ENCODE results near the gene TUBB4A.

The TUBB4A gene

DNA sequence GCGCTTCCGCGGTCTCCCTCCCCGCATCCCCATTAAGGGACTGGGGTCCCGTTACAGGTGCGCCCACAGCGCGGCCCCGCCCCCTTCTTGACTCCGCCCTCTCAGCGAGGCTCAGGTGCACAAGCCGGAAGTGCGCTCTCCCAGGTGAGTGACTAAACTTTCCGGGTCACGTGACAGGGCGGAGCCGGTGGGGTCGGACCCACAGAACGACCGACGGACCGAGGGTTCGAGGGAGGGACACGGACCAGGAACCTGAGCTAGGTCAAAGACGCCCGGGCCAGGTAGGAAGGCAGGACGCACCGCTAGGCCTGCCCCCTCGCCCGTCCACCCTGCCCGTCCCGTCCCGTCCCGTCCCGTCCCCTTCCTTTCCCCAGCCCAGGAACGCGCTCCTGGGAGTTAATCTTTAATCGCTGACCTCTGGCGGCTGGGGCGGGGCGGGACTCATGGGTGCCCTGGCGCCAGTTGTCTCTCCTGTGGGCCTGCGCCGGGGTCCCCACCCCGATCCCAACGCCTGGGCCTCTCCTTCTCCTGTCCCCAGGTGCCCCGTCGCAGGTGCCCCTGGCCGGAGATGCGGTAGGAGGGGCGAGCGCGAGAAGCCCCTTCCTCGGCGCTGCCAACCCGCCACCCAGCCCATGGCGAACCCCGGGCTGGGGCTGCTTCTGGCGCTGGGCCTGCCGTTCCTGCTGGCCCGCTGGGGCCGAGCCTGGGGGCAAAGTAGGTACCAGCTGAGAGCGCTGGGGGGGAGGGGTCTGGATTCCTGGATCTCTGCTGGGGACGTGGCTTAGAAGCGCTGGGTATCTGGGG is 37.8 kb downstream of the TUBB4A start, which contains the start of gene CRB3:
CRB3 (plus strand) TSS at position 202 of the 804 bp plus-strand sequence; CDS start at position 633, 431 bp downstream.
- Histone ChIP-seq H3K4me1 (ENCODE audit: control insufficient read depth, insufficient read depth, low read length) (no peaks in the 10 kb centered on the region), H3K9ac (ENCODE audit: low read length in 2 of 2) (no peak within 1 kb of the TSS), H3K9me3 (ENCODE audit: control insufficient read depth in 2 of 2, low read length in 2 of 2) (no peaks in the 10 kb centered on the region), H3K27ac (ENCODE audit: low read length) (no peak within 1 kb of the TSS), H3K36me3 (ENCODE audit: control insufficient read depth in 2 of 2, insufficient read depth in 2 of 2, low read length in 2 of 2) (no peaks in the 10 kb centered on the region), H3K27me3 (ENCODE audit: control insufficient read depth in 1 of 2, insufficient read depth in 2 of 2, low read length in 2 of 2) (peaks cover 11 to 22% of the 10 kb centered on the region in 2 donors), H3K4me3 (ENCODE audit: low read length in 2 of 2) (no peak within 1 kb of the TSS)

GRCh38 chr19:6460099-6460884 is 41.8 kb downstream of the TUBB4A start:
- H3K9ac ChIP-seq (ENCODE audit: low read length in 2 of 2) = peak overlapping the region; percentile 68
- H3K27me3 ChIP-seq (ENCODE audit: control insufficient read depth in 1 of 2, insufficient read depth in 2 of 2, low read length in 2 of 2) = peaks cover 8 to 21% of the 10 kb centered on the region in 2 donors
- H3K27ac ChIP-seq (ENCODE audit: low read length) = peak overlapping the region; percentile 49
- peaks cover 14% of the 10 kb centered on the region for H3K4me1 ChIP-seq (ENCODE audit: control insufficient read depth, insufficient read depth, low read length)
- no peaks in the 10 kb centered on the region for H3K9me3 ChIP-seq (ENCODE audit: control insufficient read depth in 2 of 2, low read length in 2 of 2)
- H3K36me3 ChIP-seq (ENCODE audit: control insufficient read depth in 2 of 2, insufficient read depth in 2 of 2, low read length in 2 of 2) = peaks cover 7 to 9% of the 10 kb centered on the region in 2 donors
- peak overlapping the region; percentile 83 to 88 for H3K4me3 ChIP-seq (ENCODE audit: low read length in 2 of 2)

DNA sequence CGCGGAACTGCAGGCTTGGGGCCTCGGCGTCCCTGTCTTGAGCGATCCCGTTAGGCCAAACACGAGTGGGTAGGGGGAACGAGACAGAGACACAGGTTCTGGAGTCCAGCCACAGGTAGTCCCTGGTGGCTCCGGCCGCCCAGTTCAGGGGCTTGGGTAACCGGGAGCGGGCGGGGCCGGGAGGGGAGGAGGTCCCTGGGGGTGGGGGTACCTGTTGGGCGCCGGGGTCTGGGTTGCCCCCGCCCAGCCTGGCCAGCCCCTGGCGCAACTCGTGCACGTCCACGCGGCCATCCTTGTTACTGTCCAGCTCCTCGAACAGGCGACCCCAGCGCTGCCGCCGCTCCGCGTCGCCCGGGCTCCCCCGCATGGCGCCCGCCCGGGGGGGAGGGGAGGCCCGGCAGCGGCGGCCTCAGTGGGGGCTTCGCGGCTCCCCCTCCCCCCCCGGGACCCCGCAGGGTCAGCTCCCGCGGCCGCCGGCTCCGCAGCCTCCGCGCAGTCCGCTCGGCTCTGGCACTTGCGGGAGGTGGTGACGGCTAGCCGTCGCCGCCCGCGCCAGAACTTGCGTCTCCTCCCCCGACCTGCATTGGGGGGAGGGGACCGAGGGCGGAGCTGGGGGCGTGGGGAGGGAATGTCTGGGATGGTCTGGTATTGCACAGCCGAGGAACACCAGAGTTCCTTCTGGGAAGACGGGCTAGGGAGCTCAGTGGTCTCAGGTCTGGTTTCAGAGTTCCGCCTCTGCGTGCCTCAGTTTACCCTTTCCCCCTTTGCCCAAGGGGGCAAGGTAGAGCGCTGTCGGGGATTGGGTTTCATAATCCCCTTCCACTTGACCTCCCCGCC is 42.6 kb downstream of the TUBB4A start, which contains the start of gene SLC25A23:
SLC25A23 (minus strand) TSS at position 531 of the 837 bp plus-strand sequence; CDS start at position 367, 164 bp downstream.
- Histone ChIP-seq H3K27ac (ENCODE audit: low read length) (peak within 1 kb of the TSS; percentile 64), H3K9ac (ENCODE audit: low read length in 2 of 2) (peak within 1 kb of the TSS; percentile 68), H3K4me1 (ENCODE audit: control insufficient read depth, insufficient read depth, low read length) (peaks cover 14% of the 10 kb centered on the region), H3K4me3 (ENCODE audit: low read length in 2 of 2) (peak within 1 kb of the TSS; percentile 83 to 88), H3K27me3 (ENCODE audit: control insufficient read depth in 1 of 2, insufficient read depth in 2 of 2, low read length in 2 of 2) (peaks cover 5 to 13% of the 10 kb centered on the region in 2 donors), H3K36me3 (ENCODE audit: control insufficient read depth in 2 of 2, insufficient read depth in 2 of 2, low read length in 2 of 2) (peaks cover 14 to 17% of the 10 kb centered on the region in 2 donors), H3K9me3 (ENCODE audit: control insufficient read depth in 2 of 2, low read length in 2 of 2) (peaks cover 0 to 2% of the 10 kb centered on the region in 2 donors)

GRCh38 chr19:6458695-6459261 is 43.3 kb downstream of the TUBB4A start:
- Histone ChIP-seq H3K36me3 (ENCODE audit: control insufficient read depth in 2 of 2, insufficient read depth in 2 of 2, low read length in 2 of 2) (peaks cover 21 to 24% of the 10 kb centered on the region in 2 donors), H3K27ac (ENCODE audit: low read length) (peak overlapping the region; percentile 64)

DNA sequence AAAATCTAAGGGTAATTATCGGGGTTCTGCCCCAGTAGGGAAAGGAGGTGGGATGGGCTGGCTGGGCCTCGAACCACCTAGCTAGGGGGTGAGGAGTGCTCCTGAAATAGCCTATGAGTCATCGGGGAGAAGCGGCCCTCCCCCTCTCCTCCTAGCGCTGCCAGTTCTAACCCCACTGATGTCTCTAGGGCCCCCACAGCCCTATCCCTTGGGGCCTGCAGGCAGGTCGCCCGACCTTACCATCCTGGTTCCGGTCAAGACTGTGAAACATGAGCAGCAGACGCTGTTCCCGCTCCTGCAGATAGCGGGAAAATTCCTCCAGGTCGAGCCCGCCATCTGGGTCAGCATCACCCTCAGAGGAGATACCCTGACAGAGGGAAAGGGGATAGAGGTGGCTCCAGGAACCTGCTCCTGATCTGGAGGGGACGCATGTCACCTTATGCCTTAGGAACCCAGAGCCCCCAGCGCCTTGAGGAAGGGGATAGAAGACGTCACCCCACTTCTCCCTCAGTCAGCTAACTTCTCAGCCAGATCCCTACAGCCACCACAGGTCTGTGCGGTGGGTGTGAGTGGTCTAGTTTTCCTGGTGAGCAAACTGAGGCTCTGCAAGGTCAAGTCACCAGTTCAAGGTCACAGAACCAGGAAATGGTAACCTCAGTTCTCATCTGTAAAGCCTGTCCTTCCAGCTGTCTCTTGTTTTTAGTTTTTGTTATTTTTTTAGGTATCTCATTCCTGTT is 44.0 kb downstream of the TUBB4A start:
- peak overlapping the region; percentile 83 to 88 for H3K4me3 ChIP-seq (ENCODE audit: low read length in 2 of 2)
- peaks cover 0 to under 1% of the 10 kb centered on the region in 2 donors for H3K27me3 ChIP-seq (ENCODE audit: control insufficient read depth in 1 of 2, insufficient read depth in 2 of 2, low read length in 2 of 2)
- H3K9me3 ChIP-seq (ENCODE audit: control insufficient read depth in 2 of 2, low read length in 2 of 2) = peaks cover 0 to 11% of the 10 kb centered on the region in 2 donors
- peak overlapping the region; percentile 64 for H3K27ac ChIP-seq (ENCODE audit: low read length)
- peak overlapping the region; percentile 58 to 68 for H3K9ac ChIP-seq (ENCODE audit: low read length in 2 of 2)
- peaks cover 14% of the 10 kb centered on the region for H3K4me1 ChIP-seq (ENCODE audit: control insufficient read depth, insufficient read depth, low read length)
- peaks cover 27 to 31% of the 10 kb centered on the region in 2 donors for H3K36me3 ChIP-seq (ENCODE audit: control insufficient read depth in 2 of 2, insufficient read depth in 2 of 2, low read length in 2 of 2)

More at GRCh38 chr19:6458695-6459261, 43.3 kb downstream of the TUBB4A start:
- peaks cover under 1 to 6% of the 10 kb centered on the region in 2 donors for H3K27me3 ChIP-seq (ENCODE audit: control insufficient read depth in 1 of 2, insufficient read depth in 2 of 2, low read length in 2 of 2)
- peak overlapping the region; percentile 58 to 68 for H3K9ac ChIP-seq (ENCODE audit: low read length in 2 of 2)
- H3K4me1 ChIP-seq (ENCODE audit: control insufficient read depth, insufficient read depth, low read length) = peaks cover 14% of the 10 kb centered on the region
- peaks cover 0 to 8% of the 10 kb centered on the region in 2 donors for H3K9me3 ChIP-seq (ENCODE audit: control insufficient read depth in 2 of 2, low read length in 2 of 2)
- peak overlapping the region; percentile 83 to 88 for H3K4me3 ChIP-seq (ENCODE audit: low read length in 2 of 2)

GRCh38 chr19:6455924-6456323 is 46.2 kb downstream of the TUBB4A start:
- Histone ChIP-seq H3K27me3 (ENCODE audit: control insufficient read depth in 1 of 2, insufficient read depth in 2 of 2, low read length in 2 of 2) (no peaks in the 10 kb centered on the region), H3K9me3 (ENCODE audit: control insufficient read depth in 2 of 2, low read length in 2 of 2) (peaks cover 0 to 11% of the 10 kb centered on the region in 2 donors), H3K36me3 (ENCODE audit: control insufficient read depth in 2 of 2, insufficient read depth in 2 of 2, low read length in 2 of 2) (peaks cover 41 to 44% of the 10 kb centered on the region in 2 donors), H3K4me1 (ENCODE audit: control insufficient read depth, insufficient read depth, low read length) (peaks cover 14% of the 10 kb centered on the region), H3K27ac (ENCODE audit: low read length) (no peak overlapping the region), H3K4me3 (ENCODE audit: low read length in 2 of 2) (no peak overlapping the region), H3K9ac (ENCODE audit: low read length in 2 of 2) (no peak overlapping the region)

GRCh38 chr19:6453951-6454565 is 48.1 kb downstream of the TUBB4A start:
- Histone ChIP-seq H3K36me3 (ENCODE audit: control insufficient read depth in 2 of 2, insufficient read depth in 2 of 2, low read length in 2 of 2) (peaks cover 46 to 47% of the 10 kb centered on the region in 2 donors), H3K9ac (ENCODE audit: low read length in 2 of 2) (no peak overlapping the region), H3K27ac (ENCODE audit: low read length) (no peak overlapping the region), H3K9me3 (ENCODE audit: control insufficient read depth in 2 of 2, low read length in 2 of 2) (peaks cover 0 to 11% of the 10 kb centered on the region in 2 donors), H3K4me1 (ENCODE audit: control insufficient read depth, insufficient read depth, low read length) (peaks cover 12% of the 10 kb centered on the region), H3K27me3 (ENCODE audit: control insufficient read depth in 1 of 2, insufficient read depth in 2 of 2, low read length in 2 of 2) (no peaks in the 10 kb centered on the region), H3K4me3 (ENCODE audit: low read length in 2 of 2) (no peak overlapping the region)

GRCh38 chr19:6452899-6453298 is 49.2 kb downstream of the TUBB4A start:
- Histone ChIP-seq H3K9ac (ENCODE audit: low read length in 2 of 2) (no peak overlapping the region), H3K27ac (ENCODE audit: low read length) (no peak overlapping the region), H3K4me3 (ENCODE audit: low read length in 2 of 2) (no peak overlapping the region), H3K27me3 (ENCODE audit: control insufficient read depth in 1 of 2, insufficient read depth in 2 of 2, low read length in 2 of 2) (no peaks in the 10 kb centered on the region), H3K4me1 (ENCODE audit: control insufficient read depth, insufficient read depth, low read length) (peaks cover under 1% of the 10 kb centered on the region), H3K9me3 (ENCODE audit: control insufficient read depth in 2 of 2, low read length in 2 of 2) (peaks cover 0 to 11% of the 10 kb centered on the region in 2 donors), H3K36me3 (ENCODE audit: control insufficient read depth in 2 of 2, insufficient read depth in 2 of 2, low read length in 2 of 2) (peaks cover 46 to 47% of the 10 kb centered on the region in 2 donors)

GRCh38 chr19:6452223-6452614 is 49.9 kb downstream of the TUBB4A start:
- H3K36me3 ChIP-seq (ENCODE audit: control insufficient read depth in 2 of 2, insufficient read depth in 2 of 2, low read length in 2 of 2) = peaks cover 46 to 47% of the 10 kb centered on the region in 2 donors

More at GRCh38 chr19:6452223-6452614, 49.9 kb downstream of the TUBB4A start:
- Histone ChIP-seq H3K27ac (ENCODE audit: low read length) (no peak overlapping the region), H3K27me3 (ENCODE audit: control insufficient read depth in 1 of 2, insufficient read depth in 2 of 2, low read length in 2 of 2) (no peaks in the 10 kb centered on the region), H3K4me1 (ENCODE audit: control insufficient read depth, insufficient read depth, low read length) (no peaks in the 10 kb centered on the region), H3K4me3 (ENCODE audit: low read length in 2 of 2) (no peak overlapping the region), H3K9me3 (ENCODE audit: control insufficient read depth in 2 of 2, low read length in 2 of 2) (peaks cover 0 to 11% of the 10 kb centered on the region in 2 donors), H3K9ac (ENCODE audit: low read length in 2 of 2) (no peak overlapping the region)
